ENCODE data around the gene AHDC1.
A peak's percentile ranks its signal among the peaks of the same experiment; 100 is the strongest.

Gene AHDC1

DNA sequence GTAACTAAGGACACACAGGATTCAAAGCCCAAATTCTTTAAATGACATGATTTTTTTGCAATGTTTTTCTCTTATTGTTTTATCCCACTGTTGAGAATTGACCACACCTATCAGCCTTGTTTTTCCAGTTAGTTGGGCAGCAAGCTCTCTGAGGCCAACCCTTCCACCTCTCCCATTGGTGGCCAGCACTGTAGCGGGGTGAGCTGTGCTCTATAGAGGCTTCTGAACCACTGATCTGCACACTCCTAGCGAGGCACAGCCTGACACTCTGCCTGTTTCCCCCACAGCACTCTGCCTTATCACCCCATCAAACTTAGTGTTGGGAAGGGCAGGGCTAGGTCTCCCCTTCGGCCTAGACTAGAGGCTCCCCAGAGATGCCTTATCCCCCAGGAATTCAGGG is 19.5 kb downstream of the AHDC1 start:
- no peak for DNase-seq (ENCODE audit: low read depth)

DNA sequence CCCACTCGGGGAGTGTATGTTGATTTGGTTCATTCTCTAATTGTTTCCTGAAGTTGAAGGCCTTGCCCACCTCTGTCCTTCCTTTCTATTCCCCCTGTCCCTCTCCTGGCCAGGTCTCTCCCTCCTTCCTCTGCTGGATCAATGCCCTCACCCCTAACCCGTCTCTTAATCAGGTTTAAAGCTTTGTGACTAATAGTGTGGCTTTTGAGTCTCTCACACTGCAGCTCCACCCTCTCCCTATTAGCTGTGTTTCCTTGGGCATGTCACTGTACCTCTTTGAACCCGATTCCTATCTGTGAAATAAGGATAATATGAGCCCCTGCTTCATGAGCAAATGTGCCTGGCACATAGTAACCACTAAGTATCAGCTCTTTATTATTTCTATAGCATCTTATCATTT is 20.5 kb downstream of the AHDC1 start:
- no peak for DNase-seq (ENCODE audit: low read depth)

DNA sequence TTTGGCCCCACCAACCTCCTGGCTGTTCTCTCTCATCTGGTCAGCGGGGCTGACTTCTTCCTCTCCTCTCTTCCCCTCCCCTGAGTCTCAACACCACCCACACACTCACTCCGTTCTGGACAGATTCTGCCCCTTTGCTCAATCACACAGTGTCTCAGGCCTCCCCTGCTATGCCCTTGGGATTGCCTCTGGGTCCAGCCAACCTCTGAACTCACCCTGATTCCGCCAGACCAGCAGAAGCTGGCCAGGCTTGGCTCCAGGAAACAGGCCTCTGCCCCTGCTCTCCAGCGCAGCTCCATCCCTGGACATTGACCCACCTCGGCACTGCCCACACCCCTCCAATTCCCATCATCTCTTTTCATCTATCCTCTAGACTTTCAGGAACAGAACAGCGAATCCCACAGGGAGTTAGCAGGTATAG is 22.1 kb downstream of the AHDC1 start:
- no peak for DNase-seq (ENCODE audit: low read depth)

DNA sequence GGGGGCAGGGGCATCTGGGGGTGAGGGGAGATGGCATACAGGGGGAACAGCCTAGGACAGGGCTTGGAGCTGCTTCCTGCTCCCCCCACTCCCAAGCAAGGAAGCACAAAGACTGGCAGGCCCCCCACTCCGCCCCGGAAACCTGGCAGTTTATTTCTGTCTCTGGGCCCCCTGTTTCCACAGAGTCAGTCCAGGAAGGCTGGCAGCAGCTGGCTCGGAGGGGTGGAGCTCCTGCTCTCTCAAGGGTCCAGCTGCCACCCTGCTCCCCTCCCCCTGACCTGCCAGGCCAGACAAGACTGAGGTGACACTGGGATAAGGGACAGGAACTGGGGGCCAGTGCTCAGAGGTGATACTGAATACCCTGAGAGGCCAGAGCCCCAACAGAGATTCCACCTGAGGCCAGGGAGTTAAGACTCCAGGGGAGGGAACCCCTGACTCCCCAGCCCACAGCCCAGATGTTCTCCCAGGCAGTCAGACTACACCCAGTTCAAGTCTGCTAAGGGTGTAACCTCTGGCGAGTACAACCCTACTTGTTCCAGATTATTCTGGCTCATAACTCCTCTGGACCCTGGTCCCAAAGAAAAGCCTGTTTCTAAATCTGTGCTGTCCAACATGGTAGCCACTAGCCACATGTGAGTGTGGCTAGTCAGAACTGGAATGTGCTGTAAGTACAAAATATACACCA is 26.3 kb downstream of the AHDC1 start:
- no peak for DNase-seq (ENCODE audit: low read depth)

DNA sequence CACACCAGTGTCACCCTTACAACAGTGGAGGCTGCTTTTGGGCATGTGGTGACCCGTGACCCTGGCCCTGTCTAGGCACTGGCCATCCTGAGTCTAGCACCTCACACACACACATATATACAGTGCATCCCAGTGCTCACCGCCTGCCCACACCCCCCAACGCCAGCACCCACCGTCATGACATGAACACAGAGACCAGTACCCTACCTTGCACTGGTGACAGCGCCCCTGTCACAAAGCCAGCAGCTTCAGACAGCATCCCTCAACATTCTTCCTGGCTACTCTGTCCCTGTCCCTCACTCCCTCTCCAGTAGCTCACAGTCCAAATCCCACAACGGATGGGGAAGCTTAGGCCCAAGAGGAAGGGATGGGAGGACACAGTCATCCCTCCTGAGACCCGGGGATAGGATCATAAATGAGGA is 27.1 kb downstream of the AHDC1 start:
- DNase-seq (ENCODE audit: low read depth) = no peak

DNA sequence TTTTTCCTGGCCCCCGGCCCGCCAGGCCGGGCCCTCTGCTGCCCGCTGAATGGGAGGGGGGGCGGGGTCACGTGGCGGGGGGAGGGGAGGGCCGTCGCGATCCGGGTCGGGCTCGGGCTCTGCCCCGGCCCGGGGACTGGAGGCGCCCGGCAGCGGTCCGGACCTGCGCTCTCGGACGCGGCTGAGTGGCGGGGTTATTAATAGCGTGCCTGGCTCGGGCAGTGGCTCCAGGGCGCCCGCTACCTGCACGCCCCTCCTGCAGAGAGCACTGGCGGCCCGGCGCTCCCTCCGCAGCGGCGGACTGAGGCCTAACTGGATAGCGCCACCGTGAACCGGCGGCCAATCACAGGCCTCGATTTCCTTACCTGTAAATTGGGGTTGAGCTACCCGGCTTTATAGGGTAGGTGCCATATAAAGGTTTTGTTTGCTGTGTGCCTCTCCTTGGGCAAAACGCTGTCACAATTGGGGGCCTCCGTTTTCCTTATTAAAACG is 28.1 kb downstream of the AHDC1 start:
- DNase-seq (ENCODE audit: low read depth) = peak; percentile 67

DNA sequence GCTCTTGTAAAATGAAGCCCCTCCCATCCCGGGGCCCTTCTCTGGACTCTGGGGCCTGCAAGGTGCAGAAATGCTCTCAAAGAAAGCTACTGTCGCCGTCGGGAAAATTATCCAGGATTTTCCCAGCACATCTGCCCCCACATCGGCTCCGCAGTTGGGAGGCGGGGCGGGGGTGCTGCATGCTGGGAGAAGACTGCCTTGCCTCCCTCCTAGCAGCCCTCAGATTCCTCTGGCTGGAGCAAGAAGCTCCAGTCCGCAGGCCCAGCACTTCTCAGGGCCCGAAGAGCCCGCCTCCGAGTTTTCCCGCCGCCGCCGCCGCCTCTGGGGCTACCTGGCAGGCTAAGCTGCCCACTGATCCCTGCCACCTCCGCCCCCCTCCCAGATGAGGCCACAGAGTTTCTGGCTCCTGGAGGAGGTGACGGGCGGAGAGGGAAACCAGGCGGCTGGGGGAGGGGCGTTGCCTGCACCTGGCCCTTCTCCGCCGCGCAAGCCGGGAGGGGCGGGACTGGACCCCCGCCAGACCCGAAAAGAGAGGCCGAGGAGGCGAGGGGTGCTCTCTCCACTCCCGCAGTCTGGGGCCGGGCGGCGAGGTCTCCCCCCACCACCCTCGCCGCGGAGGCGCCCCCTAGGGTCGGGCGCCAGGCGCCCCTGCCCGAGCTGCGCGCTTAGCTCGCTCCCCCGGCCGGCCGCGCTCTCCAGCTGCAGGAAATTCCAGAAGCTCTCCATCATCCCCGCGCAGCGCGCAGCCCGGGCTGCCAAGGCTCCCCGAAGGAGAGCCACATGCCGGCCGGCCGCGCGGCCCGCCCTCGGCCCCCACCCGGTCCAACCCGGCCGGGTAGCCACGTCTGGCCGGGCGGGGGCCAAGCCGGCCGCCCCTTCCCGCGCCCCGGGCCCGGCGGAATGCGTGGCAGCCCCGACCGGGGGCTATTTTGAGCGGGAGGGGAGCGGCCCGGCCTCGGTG is 28.8 kb downstream of the AHDC1 start:
- peak; percentile 90 for DNase-seq (ENCODE audit: low read depth)

DNA sequence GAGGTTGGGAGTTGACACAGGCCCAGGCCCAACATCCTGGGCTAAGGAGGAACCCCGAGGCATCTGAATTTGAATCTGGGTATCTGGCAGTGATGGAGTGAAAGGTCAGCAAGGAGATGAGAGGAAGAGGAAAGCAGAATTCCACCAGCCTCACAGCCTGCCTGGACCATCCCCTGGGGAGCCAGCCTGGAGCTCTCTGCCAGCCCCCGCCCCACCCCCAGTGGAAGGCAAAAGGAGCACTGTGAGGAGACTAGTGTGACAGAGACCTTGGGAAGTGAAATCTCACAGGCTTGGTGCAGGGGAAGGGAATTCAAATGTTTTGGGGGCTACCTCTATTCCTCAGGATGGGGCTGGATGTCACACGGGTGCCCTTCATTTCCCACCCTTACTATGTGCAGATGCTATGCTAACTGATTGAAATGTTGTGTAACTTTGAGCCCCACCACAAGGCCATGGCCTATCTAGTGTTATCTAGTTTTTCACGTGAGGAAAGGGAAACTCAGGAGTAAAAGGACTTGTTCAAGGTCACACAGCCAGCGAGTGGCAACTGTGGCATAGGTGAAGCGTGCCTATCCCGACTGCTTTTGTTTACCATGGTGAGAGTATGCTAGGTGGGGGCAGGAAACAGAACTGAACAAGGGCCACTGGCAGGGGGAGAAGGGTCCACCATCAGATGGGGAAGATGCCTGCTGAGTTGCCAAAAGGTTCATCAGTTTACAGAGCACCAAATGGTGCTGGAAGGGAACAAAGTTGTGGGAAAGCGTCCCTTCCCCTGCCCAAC is 29.8 kb downstream of the AHDC1 start:
- no peak for DNase-seq (ENCODE audit: low read depth)

DNA sequence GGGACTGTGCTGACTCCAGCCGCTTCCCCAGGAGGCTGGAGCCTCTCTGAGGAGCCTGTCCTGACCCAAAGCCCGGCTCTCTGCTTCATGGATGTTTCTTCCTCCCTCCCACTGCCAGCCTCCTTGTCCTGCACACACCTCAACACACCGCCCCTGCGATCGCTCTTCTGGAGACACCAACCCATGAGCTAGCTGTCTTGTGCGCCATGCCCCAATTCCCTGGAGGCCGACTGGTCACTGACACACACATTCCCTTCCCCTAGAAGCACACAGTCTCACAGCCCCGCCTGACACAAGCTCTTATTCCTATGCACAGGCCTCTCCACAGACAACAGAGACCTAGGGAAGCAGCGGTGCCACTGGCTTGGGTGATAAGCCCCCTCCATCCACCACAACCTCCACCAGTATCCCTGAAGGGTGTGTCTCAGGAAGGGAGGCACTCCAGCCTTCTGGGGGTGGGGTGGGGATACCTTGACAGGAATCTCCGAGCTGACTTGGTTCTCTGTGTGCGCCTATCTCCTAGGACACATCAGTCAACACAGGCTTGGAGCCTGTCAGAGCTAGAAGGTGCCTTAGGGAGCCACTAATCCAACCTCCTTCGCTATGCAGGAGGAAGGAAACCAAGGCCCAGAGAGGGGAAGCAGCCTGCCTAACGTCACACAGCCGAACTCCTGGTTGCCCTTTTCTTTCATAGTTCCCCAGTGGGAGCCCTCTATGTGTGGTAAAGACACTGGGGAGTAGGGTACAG is 31.1 kb downstream of the AHDC1 start:
- peak; percentile 41 for DNase-seq (ENCODE audit: low read depth)

DNA sequence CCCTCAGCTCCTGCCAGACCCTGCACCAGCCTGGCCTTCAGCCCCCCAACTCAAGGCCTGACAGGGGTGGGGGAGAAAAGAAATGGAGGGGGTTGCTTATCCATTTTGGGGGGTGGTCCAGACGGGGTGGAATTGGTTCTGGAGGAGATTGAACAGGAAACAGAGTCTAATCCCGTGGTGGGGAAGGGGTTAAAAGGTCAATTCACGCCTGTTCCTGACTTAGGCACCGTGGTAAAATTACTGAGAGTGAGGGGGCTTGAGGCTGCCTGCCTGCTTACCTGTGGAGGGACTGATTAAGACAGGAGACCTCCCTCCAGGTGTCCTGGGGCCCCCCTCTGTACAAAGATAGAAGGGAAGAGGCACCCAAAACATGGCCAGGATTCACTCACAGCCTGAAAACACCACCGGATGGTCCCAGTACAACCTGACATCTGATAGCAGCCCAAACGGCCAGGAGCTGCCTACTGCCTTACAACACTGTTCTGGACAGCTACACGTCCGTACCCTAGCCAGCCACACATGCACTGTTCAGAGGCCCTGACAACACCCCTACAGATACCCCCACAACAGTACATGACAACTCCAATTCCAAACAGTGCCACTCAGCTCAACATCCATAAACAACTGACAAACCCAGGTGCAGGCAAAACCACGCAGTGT is 31.8 kb downstream of the AHDC1 start:
- no peak for DNase-seq (ENCODE audit: low read depth)

DNA sequence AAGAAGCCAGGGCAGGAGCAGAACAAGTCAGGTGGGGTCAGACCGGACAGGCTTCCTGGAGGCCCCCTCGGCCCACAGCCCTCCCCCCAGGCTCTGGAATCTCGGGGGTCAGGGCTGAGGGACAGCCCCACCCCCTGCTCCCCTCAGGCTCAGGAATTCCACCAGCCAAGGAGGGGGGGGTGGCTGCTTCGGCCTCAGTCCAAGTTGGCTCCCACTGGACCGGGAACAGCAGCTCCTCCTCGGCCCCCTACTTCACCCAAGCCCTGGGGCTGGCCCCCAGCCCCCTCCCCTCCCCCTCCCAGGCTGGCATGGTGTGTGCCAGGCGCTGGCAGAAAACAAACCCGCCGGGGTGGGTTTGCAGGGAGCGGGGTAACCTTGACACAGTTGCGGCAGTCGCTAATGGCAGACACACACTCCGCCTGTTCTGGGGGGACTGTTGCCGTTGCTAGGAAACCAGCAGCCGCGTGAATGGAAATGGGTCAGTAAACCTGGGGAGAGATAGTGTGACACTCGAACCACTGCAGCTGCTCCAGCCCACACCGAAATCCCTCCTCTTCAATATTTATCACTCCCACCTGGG is 32.4 kb downstream of the AHDC1 start:
- no peak for DNase-seq (ENCODE audit: low read depth)

DNA sequence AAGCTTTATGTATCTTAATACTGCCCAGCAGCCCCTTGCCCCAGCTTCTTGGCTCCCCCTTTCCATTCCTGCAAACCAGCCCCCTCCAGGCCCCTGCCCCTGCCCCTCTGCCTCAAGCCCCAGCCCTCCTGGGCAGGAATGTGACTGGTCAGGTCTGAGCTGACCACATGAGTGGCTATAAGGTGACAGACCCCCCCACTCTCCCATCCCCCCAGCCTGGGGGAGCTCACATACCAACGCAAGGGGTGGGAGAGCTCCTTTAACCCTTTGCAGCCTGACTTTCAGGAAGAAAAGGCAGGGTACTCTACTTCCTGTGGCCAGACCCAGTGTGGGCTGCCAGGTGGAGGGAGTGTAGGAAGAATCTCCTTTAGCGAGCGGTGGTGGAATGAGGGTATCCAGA is 33.2 kb downstream of the AHDC1 start:
- no peak for DNase-seq (ENCODE audit: low read depth)

DNA sequence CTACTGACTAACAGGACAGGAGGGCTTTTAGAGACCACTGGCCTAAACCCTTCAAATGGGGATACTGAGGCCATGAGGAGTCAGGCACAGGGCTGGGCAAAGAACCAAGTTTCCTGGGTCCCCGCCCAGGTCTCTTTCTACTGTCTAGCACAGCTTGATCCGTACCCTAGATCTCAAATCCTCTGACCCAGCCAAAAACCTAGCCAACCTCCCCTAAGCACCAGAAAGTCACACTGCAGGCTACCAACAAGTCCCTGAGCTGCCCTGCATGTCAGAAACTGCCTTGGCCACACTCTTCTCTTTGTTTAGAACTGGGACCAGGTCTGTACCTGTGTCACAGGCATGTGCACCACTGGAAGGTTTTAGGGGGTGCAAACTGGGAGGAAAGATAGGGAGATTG is 33.6 kb downstream of the AHDC1 start:
- no peak for DNase-seq (ENCODE audit: low read depth)

DNA sequence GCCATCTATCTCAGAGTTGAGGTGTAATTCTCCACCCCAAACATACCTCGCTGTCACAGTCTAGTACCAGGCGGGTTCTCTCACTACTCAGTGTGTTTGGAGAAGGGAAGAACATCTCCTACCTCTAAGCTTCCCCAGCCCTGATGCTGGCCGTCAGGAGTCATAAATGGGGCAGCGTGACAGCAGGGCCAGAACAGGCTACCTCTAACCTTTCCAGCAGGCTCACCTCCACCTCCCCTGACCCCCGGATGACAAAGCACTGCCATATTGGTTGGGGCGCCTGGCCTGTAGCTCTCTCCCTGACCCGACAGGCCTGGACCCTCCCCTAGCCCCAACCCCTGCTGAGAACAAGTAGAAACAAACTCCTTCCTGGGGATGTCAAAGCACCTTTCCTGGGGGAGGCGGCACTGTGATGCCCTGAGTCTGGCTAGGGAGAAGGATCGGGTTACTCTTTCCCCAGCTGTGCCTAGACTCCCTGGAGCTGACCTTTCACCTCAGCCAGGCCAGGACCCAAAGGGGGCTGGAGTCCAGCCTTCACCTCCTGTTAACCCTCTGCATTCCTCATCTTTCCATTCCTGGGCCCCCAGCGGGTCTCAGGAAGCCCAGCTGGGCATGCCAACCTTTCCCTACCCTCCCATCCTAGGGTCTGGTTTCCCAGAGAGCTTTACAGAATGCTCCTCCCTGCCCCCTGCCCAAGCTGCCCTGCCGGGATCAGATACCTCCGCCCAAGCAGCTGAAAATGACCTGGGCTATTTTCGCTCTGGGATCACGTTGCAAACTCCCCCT is 34.2 kb downstream of the AHDC1 start:
- no peak for DNase-seq (ENCODE audit: low read depth)

DNA sequence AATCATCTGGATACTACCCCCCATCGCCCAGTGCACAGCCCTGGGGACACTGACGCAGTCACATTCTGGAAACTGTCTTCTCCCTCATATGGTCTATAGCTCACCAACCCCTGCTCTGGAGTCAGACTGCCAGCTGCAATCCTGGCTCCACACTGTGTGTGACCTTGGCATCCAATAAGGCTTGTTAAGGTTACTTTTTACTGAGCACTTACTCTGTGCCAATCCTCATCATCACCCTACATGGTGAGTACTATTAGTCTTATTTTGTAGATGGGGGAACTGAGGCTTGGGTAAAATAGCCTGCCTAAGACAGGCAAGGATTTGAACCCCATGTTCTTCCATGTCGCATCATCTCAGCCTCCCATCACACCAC is 34.9 kb downstream of the AHDC1 start:
- peak; percentile 41 for DNase-seq (ENCODE audit: low read depth)

DNA sequence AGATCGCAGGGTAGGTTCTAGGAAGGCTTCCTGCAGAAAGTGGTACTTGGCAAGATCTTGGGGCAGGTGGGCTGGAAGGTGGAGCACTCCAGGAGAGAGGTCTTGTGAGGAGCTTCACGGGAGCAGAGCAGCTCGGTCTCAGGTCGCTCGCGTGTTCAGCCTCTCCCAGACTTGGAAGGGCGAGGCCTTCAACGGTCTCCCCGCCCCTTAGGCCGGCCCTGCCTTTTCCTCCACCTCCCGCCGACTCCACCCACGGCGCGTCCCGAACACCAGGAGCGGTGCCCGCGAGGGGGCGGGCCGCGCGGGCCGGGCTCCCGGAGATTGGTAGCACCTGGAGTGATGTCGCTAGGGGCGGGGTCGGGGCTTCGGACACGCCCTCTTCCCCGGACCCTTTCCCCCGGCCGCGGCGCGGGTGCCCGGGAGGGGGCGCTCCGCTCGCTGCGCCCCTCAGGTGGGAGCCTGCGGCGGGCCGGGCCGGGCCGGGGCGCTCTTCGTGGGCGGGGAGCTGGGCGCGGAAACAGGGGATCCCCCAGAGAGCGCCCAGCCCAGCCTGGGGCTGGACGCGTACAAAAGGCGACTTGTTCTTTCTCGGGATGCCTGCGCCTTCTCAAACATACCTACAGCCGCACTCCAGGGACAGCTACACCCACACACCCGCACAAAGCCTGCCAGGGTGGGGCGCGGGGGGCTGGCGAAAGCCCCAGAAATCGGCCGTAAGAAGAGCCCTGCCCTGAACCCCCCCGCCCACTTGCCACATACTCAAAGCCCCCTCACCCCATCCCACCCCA is 35.5 kb downstream of the AHDC1 start:
- DNase-seq (ENCODE audit: low read depth) = peak; percentile 94

DNA sequence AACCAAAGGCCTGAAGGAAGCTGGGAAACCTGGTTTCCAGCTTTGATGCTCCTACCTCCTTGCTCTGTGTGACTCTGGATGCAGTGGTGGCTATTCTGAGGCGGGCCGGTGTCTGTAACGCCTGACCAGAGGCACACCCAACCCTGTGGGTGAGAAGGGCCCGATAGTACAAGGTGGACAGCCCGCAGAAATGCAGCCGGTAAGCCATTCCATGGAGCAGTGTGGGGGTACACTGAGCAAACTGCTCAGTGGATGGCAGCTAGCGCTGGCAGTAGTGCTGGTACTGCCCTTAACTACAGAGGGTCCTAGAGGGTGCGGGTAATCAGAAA is 36.0 kb downstream of the AHDC1 start:
- no peak for DNase-seq (ENCODE audit: low read depth)

DNA sequence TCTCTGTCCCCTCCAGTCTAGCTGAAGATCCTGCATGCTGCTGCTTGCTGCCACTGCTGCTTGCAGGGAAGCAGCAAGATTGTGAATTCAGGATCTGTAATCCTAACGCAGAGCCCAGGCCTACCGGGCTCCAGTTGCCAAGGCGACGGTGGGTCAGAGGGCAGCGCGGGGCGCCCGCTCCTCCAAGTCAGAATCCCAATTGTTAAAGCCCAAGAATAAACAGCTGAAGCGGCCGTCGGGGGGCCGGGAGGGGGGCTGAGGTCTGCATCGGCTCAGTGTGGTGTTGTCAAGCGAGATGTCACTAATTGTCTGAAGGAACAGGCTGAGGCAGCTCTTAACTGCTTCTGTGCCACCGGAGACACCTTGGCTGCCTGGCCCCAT is 36.8 kb downstream of the AHDC1 start:
- no peak for DNase-seq (ENCODE audit: low read depth)

DNA sequence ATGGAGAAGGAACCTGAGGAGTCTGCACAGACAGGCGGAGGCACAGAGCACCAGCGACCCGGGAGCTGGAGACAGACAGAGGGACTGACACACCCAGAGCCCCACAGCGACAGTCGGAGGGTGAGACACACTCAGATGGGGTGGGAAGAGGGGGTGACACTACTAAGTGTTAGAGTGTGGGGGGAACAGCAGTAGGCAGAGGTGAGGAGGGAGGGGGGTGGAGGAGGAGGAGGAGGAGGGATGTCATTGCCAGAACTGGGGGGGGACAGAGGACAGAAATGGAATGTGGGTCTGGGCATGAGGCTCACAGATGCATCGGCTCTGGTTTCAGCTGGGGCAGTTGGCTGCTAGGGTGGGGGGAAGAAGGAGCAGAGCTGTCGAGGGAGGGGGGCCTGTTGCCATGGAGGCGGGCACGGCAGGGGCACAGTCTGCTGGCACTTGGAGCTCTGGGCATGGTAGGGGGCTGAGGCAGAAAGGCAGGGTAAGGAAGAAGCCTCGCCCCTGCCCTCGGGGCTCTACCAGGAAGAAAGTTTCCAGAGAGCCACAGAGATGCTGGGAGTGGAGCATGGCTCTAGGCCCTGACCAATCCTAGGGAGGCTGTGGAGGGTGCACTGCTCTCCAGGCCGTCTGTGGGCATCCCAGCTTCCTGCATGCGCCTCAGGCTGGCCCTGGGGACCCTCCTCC is 37.3 kb downstream of the AHDC1 start:
- peak; percentile 49 for DNase-seq (ENCODE audit: low read depth)
